ENCODE measurements around the gene RABGEF1. TPM values are rescaled to one million over a fixed set of nuclear protein-coding genes. Genes with fewer than 3 reads are reported as not detected.
"Not testable (repeated sequence)": the region's sequence is repeated elsewhere in the genome, so short reads cannot be mapped to it uniquely, and the experiment has no call there.

The RABGEF1 gene
- total and polyA plus RNA-seq, 2 donors (not counting 3 experiments of a cell fraction or from before 2014, with no cell fraction given), result 11.6 to 15.5 TPM

- BruUV-seq (replicated peaks), result no TSS peak
- intact Hi-C loops (cut with micrococcal nuclease), result no loop called here
Measured at GRCh38 chr7:66707825-66708224, 32.7 kb upstream of the RABGEF1 start.

GRCh38 chr7:66710752-66711151 is 29.8 kb upstream of the RABGEF1 start:
- H3K79me2 ChIP-seq (ENCODE audit: control insufficient read depth, insufficient read depth, low read length); BruUV-seq (replicated peaks); H4K20me1 ChIP-seq (replicated peaks; ENCODE audit: control insufficient read depth, extremely low read depth, insufficient read depth, low read length); dilution Hi-C loops (cut with MboI; ENCODE audit: extremely low pct_ligation_motif_present, low sequenced_read_pairs); H2AFZ ChIP-seq (ENCODE audit: low read depth, low read length); H3K9ac ChIP-seq (replicated peaks; ENCODE audit: extremely low read depth, insufficient read depth, low read length); H3K4me1 ChIP-seq (ENCODE audit: control insufficient read depth, extremely low read depth, insufficient read depth, low read length); intact Hi-C loops (cut with micrococcal nuclease); H3K36me3 ChIP-seq (ENCODE audit: control insufficient read depth in 2 of 2, extremely low read depth in 1 of 2, insufficient read depth in 2 of 2, low read length in 2 of 2); FAIRE-seq; H3K4me2 ChIP-seq (ENCODE audit: insufficient read depth, low read length); POLR2A ChIA-PET; H3K9me1 ChIP-seq (replicated peaks; ENCODE audit: control insufficient read depth, extremely low read depth, insufficient read depth, low read length); H3K9me3 ChIP-seq (replicated peaks; ENCODE audit: control insufficient read depth, insufficient read depth, low read length); DNase-seq (ENCODE audit: low read depth, low spot score); H3K4me3 ChIP-seq (replicated peaks in 1 of 3; ENCODE audit: insufficient read depth in 1 of 3, low read depth in 1 of 3, low read length in 3 of 3); H3K27me3 ChIP-seq (ENCODE audit: control insufficient read depth in 2 of 2, insufficient read depth in 2 of 2, low read length in 2 of 2); H3K27ac ChIP-seq (ENCODE audit: insufficient read depth, low read depth, low read length); CTCF ChIA-PET: not testable (repeated sequence)

More at GRCh38 chr7:66707825-66708224, 32.7 kb upstream of the RABGEF1 start:
- FAIRE-seq (no peak), DNase-seq (ENCODE audit: low read depth, low spot score) (no peak)
- H3K27ac ChIP-seq (ENCODE audit: insufficient read depth, low read depth, low read length), result no peak overlapping the region
- no peaks in the 10 kb centered on the region for H3K36me3 ChIP-seq (ENCODE audit: control insufficient read depth in 2 of 2, extremely low read depth in 1 of 2, insufficient read depth in 2 of 2, low read length in 2 of 2)
- TF ChIP-seq JUN (IDR thresholded peaks at IDR 0.05; ENCODE audit: borderline replicate concordance, insufficient read depth, insufficient read length, low read depth) (no peak), CTCF (IDR thresholded peaks at IDR 0.05; ENCODE audit: extremely low read depth in 1 of 2, insufficient read depth in 1 of 2, low read depth in 1 of 2, low read length in 2 of 2) (no peak), EZH2 (IDR thresholded peaks at IDR 0.05; ENCODE audit: borderline replicate concordance, low read depth, low read length, severe bottlenecking) (no peak), MAX (IDR thresholded peaks at IDR 0.05; ENCODE audit: insufficient read depth, insufficient read length) (no peak), POLR2A (IDR thresholded peaks at IDR 0.05; ENCODE audit: low read depth, low read length) (no peak), POLR2AphosphoS5 (IDR thresholded peaks at IDR 0.05; ENCODE audit: insufficient read depth, low read depth, low read length) (no peak), GATA2 (IDR thresholded peaks at IDR 0.05; ENCODE audit: insufficient read depth, insufficient read length, low read depth, low read length) (no peak), MYC (IDR thresholded peaks at IDR 0.05; ENCODE audit: low read depth, low read length) (no peak), FOS (IDR thresholded peaks at IDR 0.05; ENCODE audit: borderline replicate concordance, insufficient read depth, low read length) (no peak)
- no peaks in the 10 kb centered on the region for H3K27me3 ChIP-seq (ENCODE audit: control insufficient read depth in 2 of 2, insufficient read depth in 2 of 2, low read length in 2 of 2)
- no peak overlapping the region for H3K9ac ChIP-seq (replicated peaks; ENCODE audit: extremely low read depth, insufficient read depth, low read length)
- H3K9me3 ChIP-seq (replicated peaks; ENCODE audit: control insufficient read depth, insufficient read depth, low read length), result no peaks in the 10 kb centered on the region
- dilution Hi-C loops (cut with MboI; ENCODE audit: extremely low pct_ligation_motif_present, low sequenced_read_pairs), result no loop called here
- no peak overlapping the region for H3K4me2 ChIP-seq (ENCODE audit: insufficient read depth, low read length)
- H3K4me3 ChIP-seq (replicated peaks in 1 of 3; ENCODE audit: insufficient read depth in 1 of 3, low read depth in 1 of 3, low read length in 3 of 3), result no peak overlapping the region
- no peak overlapping the region for H2AFZ ChIP-seq (ENCODE audit: low read depth, low read length)
- no peaks in the 10 kb centered on the region for H3K79me2 ChIP-seq (ENCODE audit: control insufficient read depth, insufficient read depth, low read length)
- no peaks in the 10 kb centered on the region for H3K9me1 ChIP-seq (replicated peaks; ENCODE audit: control insufficient read depth, extremely low read depth, insufficient read depth, low read length)
- ChIA-PET POLR2A (no interaction called here), CTCF (no interaction called here)
- no peaks in the 10 kb centered on the region for H3K4me1 ChIP-seq (ENCODE audit: control insufficient read depth, extremely low read depth, insufficient read depth, low read length)
- no peaks in the 10 kb centered on the region for H4K20me1 ChIP-seq (replicated peaks; ENCODE audit: control insufficient read depth, extremely low read depth, insufficient read depth, low read length)

All from endothelial cell of umbilical vein (primary cell).